GM19372 (cell line): Measurements from ENCODE around the gene ADAD2.

Experiments used
- ATAC-seq: cut with Tn5 transposase; IDR thresholded peaks from one replicate; pipeline ENCODE4 v1.9.1; 2021; ENCODE audit warnings: mild to moderate bottlenecking, low read depth, moderate library complexity; ENCODE audit not compliant: unreplicated experiment

Gene ADAD2

DNA sequence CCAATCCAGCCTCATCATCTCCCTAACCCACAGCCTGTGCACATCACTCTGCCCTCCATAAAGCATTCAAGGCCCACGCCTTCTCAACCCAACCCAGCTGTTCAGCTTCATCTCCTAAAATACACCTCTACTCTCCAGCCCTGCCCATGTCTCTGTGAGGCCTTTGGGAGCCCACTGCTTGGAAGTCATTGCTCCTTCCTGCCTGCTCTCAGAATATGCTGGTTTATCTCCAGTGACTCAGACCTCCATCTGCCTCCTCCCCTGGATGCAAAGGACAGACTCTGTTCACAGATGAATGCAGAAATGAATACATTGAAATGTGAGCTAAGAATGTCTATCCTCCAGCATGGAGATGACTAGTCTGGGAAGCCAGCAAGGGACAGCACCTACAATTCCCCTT is 29.9 kb downstream of the ADAD2 start:
- no peak for ATAC-seq

DNA sequence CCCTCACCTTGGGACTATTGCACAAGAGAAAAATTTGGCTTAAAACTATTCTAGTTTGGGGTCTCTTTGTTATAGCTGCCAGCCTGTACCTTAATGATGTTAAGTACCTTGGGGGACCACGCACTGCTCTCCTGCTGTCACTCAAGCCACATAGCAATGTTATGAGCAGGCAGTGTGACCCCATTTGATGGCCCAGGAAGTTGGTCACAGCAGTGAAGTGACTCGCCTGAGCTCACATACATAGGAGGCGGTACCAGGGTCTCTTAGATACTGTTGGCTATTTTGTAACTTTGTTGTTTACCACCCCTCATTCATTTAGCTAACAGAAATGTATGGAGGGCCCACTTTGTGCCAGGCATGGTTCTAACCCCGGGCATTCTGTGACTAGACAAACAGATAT is 32.5 kb downstream of the ADAD2 start:
- no peak for ATAC-seq

- ATAC-seq = no peak
Observed at GRCh38 chr16:84224554-84224953, 33.6 kb downstream of the ADAD2 start.

DNA sequence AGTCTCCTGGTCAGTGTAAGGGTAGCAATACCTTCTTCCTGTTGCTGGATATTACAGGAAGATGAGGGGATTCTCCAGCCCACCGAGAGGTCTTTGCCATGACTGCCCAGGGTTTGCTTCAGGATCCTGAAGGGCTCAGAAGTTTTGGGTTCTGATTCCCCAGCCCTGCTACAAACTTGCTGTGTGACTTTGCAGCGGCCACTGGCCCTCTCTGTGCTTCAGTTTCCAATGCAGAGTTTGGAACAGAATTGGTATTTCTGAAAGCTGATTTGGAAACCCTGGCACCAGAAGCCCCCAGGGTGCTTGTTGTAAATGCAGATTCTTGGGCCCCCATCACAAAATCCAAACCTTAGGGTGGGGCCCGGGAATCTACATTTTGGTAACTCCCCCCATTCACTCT is 34.2 kb downstream of the ADAD2 start:
- ATAC-seq = no peak

GRCh38 chr16:84225571-84225970 is 34.6 kb downstream of the ADAD2 start:
- no peak for ATAC-seq

GRCh38 chr16:84226026-84226425 is 35.1 kb downstream of the ADAD2 start:
- ATAC-seq = no peak

DNA sequence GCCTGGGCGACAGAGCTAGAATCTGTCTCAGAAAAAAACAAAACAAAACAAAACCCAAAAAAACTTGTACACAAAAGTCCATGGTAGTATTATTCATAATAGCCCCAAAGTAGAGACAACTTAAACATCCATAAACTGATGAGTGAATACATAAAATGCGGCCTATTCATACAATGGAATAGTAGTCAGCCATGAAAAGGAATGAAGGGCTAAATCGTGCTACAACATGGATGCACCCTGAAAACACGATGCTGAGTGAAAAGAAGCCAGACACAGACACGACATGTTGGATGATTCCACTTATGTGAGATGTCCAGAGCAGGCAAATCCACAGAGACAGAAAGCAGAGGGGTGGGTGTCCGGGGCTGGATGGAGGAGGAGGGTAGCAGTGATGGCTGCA is 36.6 kb downstream of the ADAD2 start:
- ATAC-seq = no peak

- no peak for ATAC-seq
Observed at GRCh38 chr16:84228256-84228838, 37.4 kb downstream of the ADAD2 start.

DNA sequence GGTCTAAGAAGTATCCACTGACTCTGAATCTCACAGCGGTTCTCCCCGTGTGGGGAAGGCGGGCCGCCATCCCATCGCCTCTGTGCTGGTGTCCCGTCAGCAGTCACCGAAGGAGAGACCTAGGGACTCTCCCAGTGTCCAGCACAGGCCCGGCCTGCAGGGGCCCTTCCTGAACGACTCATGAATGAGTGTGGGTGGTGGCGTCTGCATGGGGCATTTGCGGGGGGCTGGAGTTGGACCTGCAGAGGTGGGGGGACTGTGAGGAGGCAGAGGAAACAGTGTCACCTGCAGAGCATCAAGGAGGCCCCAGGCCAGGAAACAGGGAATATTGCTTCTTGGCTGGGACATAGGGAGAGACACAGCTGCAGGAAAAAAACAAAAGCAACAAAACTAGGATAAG is 38.5 kb downstream of the ADAD2 start:
- no peak for ATAC-seq

GRCh38 chr16:84232060-84232459 is 41.1 kb downstream of the ADAD2 start:
- no peak for ATAC-seq

- ATAC-seq = no peak
Observed at GRCh38 chr16:84232969-84233368, 42.0 kb downstream of the ADAD2 start.

- no peak for ATAC-seq
Observed at GRCh38 chr16:84233748-84234147, 42.8 kb downstream of the ADAD2 start.

GRCh38 chr16:84234321-84235241 is 43.6 kb downstream of the ADAD2 start:
- ATAC-seq = no peak

- ATAC-seq = no peak
Observed at GRCh38 chr16:84236671-84237070, 45.7 kb downstream of the ADAD2 start.

GRCh38 chr16:84237994-84238750 is 47.2 kb downstream of the ADAD2 start:
- no peak for ATAC-seq

DNA sequence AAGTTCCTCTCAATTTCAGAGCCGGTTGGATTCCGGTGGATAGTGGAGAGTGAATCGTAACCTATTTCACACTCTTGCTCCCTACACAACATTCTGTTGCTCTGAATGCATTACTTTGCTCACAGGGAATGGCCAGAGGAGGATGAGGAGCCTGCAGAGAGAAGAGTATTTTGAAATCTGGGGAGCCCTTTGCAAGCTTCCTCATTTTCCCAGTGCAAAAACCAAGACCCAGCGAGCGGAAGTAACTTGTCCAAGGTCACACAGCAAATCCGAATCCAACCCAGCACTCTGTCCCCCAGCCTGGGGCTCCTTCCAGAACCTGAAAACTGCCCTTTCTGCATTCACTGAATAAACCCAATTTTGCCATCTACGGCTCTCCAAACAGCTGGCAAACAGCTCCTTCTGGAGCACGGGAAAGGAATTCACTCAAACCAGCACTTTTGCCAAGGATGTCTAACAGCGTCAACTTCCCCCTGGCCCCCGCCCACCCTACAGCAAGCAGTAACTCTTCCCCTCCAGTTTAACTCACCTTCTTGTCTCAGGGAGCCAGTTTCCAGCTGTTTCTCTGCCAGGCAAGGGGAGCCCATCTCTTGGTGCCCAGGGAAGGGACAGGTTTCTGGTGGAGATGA is 48.3 kb downstream of the ADAD2 start:
- ATAC-seq = no peak

GRCh38 chr16:84239909-84240308 is 49.0 kb downstream of the ADAD2 start, which contains the start of gene KCNG4:
Gene KCNG4 (minus strand): TSS chr16:84240012. CDS start chr16:84237485, 2,527 bp downstream.
- ATAC-seq = no peak

DNA sequence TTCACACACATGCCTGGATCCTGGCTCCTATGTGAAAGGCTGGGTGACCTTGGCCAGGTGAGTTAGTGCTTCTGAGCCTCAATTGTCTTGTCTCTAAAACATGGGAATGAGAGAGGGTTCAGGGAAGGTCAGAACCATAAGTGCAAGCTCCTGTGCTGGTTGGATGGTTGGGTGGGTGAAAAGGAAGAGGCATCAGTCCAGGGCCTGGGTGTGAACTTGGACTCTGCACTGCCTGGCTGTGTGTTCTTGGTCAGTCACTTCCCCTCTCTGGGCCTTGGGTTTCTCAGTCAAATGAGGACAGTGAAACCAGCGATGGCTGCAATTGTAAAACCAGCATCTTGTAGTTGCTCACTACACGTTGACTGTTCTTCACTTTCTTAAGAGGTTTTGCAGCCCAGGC is 49.5 kb downstream of the ADAD2 start:
- no peak for ATAC-seq

DNA sequence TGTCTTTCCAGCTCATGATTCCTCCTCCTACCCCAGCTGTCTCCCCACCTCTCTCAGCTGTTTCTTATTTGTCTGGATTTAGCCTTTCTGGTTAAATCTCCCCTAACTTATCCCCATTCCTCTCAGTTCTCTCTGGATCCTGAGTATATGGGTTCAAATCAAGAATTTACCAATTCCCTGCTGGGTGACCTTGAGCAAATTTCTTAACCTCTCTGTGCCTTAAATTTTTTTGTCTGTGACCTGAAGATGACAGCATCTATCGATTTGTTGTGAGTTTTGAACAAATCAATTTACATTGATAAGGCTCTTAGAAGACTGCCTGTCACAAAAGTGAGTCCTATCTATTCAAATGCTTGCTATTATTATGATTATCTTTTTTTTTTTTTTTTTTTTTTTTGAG is 50.8 kb downstream of the ADAD2 start:
- ATAC-seq = no peak

GRCh38 chr16:84242839-84243238 is 51.9 kb downstream of the ADAD2 start:
- ATAC-seq = no peak

DNA sequence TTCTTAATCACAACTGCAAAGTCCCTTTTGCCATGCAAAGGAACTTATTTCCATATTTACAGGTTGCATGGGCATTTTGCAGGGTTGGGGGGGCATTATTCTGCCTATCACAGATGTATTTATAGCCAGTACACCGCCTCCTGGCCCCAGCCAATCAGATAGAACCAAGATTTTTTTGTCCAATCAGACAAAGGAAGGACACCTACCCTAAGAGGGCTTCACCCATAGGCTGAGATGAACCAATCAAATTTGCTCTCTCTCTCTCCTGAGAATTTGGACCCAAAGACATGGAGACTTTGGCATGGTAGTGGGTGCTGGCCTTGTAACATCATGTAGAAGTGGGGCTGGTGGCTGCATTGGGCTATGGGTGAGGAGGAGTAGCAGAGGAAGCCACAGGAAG is 52.8 kb downstream of the ADAD2 start:
- ATAC-seq = no peak
